Progenitor cell of endocrine pancreas (in vitro differentiated cells): ENCODE measurements around the gene PADI6. TPM values are rescaled to one million over a fixed set of nuclear protein-coding genes. Genes with fewer than 3 reads are reported as not detected.

ENCODE experiments used
- DNase-seq: peaks from one replicate; pipeline ENCODE4 v3.0.0; 2021; ENCODE audit warnings: low spot score; ENCODE audit not compliant: unreplicated experiment
- H3K27ac Mint-ChIP-seq: 2 replicates; pipeline ENCODE4 v1.8.0; 2021; ENCODE audit warnings: mild to moderate bottlenecking, moderate library complexity, mixed read lengths
- H3K27me3 Mint-ChIP-seq: 2 replicates; pipeline ENCODE4 v1.8.0; 2021; ENCODE audit warnings: mixed read lengths
- H3K36me3 Mint-ChIP-seq: 2 replicates; pipeline ENCODE4 v1.8.0; 2022; ENCODE audit warnings: mixed read lengths; ENCODE audit not compliant: insufficient read depth
- H3K4me1 Mint-ChIP-seq: 2 replicates; pipeline ENCODE4 v1.8.0; 2021; ENCODE audit warnings: low read depth, mixed read lengths
- H3K4me3 Mint-ChIP-seq: 2 replicates; pipeline ENCODE4 v1.8.0; 2021; ENCODE audit warnings: low read depth, mild to moderate bottlenecking, moderate library complexity, mixed read lengths
- H3K9me3 Mint-ChIP-seq: 2 replicates; pipeline ENCODE4 v1.8.0; 2021; ENCODE audit warnings: low read depth, mixed read lengths
- CTCF ChIP-seq: fragments of 200-600 bp; sonication (generic); IDR thresholded peaks from one replicate; pipeline ENCODE4 v1.5.0; 2021; ENCODE audit warnings: antibody characterized with exemption, mild to moderate bottlenecking; ENCODE audit not compliant: unreplicated experiment
- total RNA-seq: library from RNA; stranded (reverse); gene quantifications from 2 replicates; pipeline ENCODE4 v1.2.1, GENCODE V29; 2021

Gene PADI6
- total RNA-seq, 1 donor from 2014 or later: not detected

GRCh38 chr1:17375651-17376050 is 3.7 kb downstream of the PADI6 start:
- Mint-ChIP-seq H3K4me3 (no peak overlapping the region), H3K27me3 (peaks cover 13% of the 10 kb centered on the region), H3K36me3 (no peaks in the 10 kb centered on the region), H3K4me1 (peaks cover 3% of the 10 kb centered on the region), H3K9me3 (no peaks in the 10 kb centered on the region), H3K27ac (no peak overlapping the region)
- TF ChIP-seq CTCF: no peak
- no peak for DNase-seq

GRCh38 chr1:17377325-17377953 is 5.4 kb downstream of the PADI6 start:
- DNase-seq: no peak
- peaks cover 28% of the 10 kb centered on the region for H3K27me3 Mint-ChIP-seq
- no peaks in the 10 kb centered on the region for H3K9me3 Mint-ChIP-seq
- H3K36me3 Mint-ChIP-seq: no peaks in the 10 kb centered on the region
- H3K27ac Mint-ChIP-seq: no peak overlapping the region
- peaks cover 3% of the 10 kb centered on the region for H3K4me1 Mint-ChIP-seq
- no peak overlapping the region for H3K4me3 Mint-ChIP-seq
- no peak for TF ChIP-seq CTCF

GRCh38 chr1:17381161-17381560 is 9.2 kb downstream of the PADI6 start:
- Mint-ChIP-seq H3K27me3 (peaks cover 42% of the 10 kb centered on the region), H3K36me3 (no peaks in the 10 kb centered on the region), H3K27ac (no peak overlapping the region), H3K9me3 (no peaks in the 10 kb centered on the region), H3K4me1 (peaks cover 3% of the 10 kb centered on the region), H3K4me3 (no peak overlapping the region)
- DNase-seq: no peak
- TF ChIP-seq CTCF: no peak

- no peak for DNase-seq
- no peaks in the 10 kb centered on the region for H3K4me1 Mint-ChIP-seq
- no peaks in the 10 kb centered on the region for H3K36me3 Mint-ChIP-seq
- TF ChIP-seq CTCF: no peak
- H3K9me3 Mint-ChIP-seq: no peaks in the 10 kb centered on the region
- H3K27ac Mint-ChIP-seq: no peak overlapping the region
- no peak overlapping the region for H3K4me3 Mint-ChIP-seq
- peaks cover 14% of the 10 kb centered on the region for H3K27me3 Mint-ChIP-seq
These were observed 20.3 kb downstream of the PADI6 start for GRCh38 chr1:17392199-17392740.

- H3K9me3 Mint-ChIP-seq: no peaks in the 10 kb centered on the region
- no peak overlapping the region for H3K27ac Mint-ChIP-seq
- peaks cover 12% of the 10 kb centered on the region for H3K27me3 Mint-ChIP-seq
- no peak for DNase-seq
- no peak overlapping the region for H3K4me3 Mint-ChIP-seq
- no peaks in the 10 kb centered on the region for H3K36me3 Mint-ChIP-seq
- TF ChIP-seq CTCF: no peak
- no peaks in the 10 kb centered on the region for H3K4me1 Mint-ChIP-seq
These were observed 21.2 kb downstream of the PADI6 start for GRCh38 chr1:17393230-17393629.
